MCF 10A (cell line): ENCODE measurements around the gene TCF12. TPM values are rescaled to one million over a fixed set of nuclear protein-coding genes. Genes with fewer than 3 reads are reported as not detected.

Source experiments
- BruUV-seq: library from RNA; stranded (reverse); fragments of 400-500 nt; replicated peaks from 2 replicates; lab custom pipeline; 2021; lab: Mats Ljungman, UMichigan
- CTCF ChIA-PET: fragments of 300-600 bp; sonication (Branson Sonifier 250); formaldehyde crosslinking; extraction: SDS; loops from one replicate; lab custom pipeline; 2021; ENCODE audit warnings: antibody characterized with exemption, inconsistent platforms; lab: Yijun Ruan, JAX
- POLR2A ChIA-PET: fragments of 300-600, 350-650 bp; sonication (Branson Sonifier 250); formaldehyde crosslinking; extraction: SDS; loops from one replicate; lab custom pipeline; 2020; ENCODE audit warnings: antibody characterized with exemption, inconsistent platforms; lab: Yijun Ruan, JAX
- DNase-seq: peaks from one replicate; pipeline ENCODE4 v3.0.0-alpha.2; 2018; ENCODE audit not compliant: unreplicated experiment
- H3K27ac Mint-ChIP-seq: one replicate; pipeline ENCODE4 v1.8.0; 2022; ENCODE audit warnings: mild to moderate bottlenecking, low read depth, mixed read lengths; ENCODE audit not compliant: unreplicated experiment
- H3K27me3 Mint-ChIP-seq: one replicate; pipeline ENCODE4 v1.8.0; 2022; ENCODE audit warnings: mixed read lengths; ENCODE audit not compliant: insufficient read depth, unreplicated experiment
- H3K36me3 Mint-ChIP-seq: one replicate; pipeline ENCODE4 v1.8.0; 2022; ENCODE audit warnings: mild to moderate bottlenecking, moderate library complexity, mixed read lengths; ENCODE audit not compliant: insufficient read depth, unreplicated experiment
- H3K4me1 Mint-ChIP-seq: one replicate; pipeline ENCODE4 v1.8.0; 2022; ENCODE audit warnings: mixed read lengths; ENCODE audit not compliant: insufficient read depth, unreplicated experiment
- H3K4me3 Mint-ChIP-seq: one replicate; pipeline ENCODE4 v1.8.0; 2022; ENCODE audit warnings: mild to moderate bottlenecking, moderate library complexity, mixed read lengths; ENCODE audit not compliant: unreplicated experiment
- H3K9me3 Mint-ChIP-seq: one replicate; pipeline ENCODE4 v1.8.0; 2022; ENCODE audit warnings: mixed read lengths; ENCODE audit not compliant: unreplicated experiment
- CTCF ChIP-seq: fragments of 200-600 bp; IDR thresholded peaks from one replicate; pipeline ENCODE4 v1.8.0; 2022; ENCODE audit warnings: antibody characterized with exemption, mild to moderate bottlenecking; ENCODE audit not compliant: unreplicated experiment
- intact Hi-C: fragments of 100-400 bp; cut with micrococcal nuclease; formaldehyde crosslinking; loops from 2 replicates; pipeline ENCODE4 v1.14.1; 2022
- total RNA-seq: library from RNA; stranded (reverse); gene quantifications from 2 replicates; pipeline ENCODE4 v1.2.3, GENCODE V29; 2022

TCF12 gene
- total RNA-seq, 1 experiment from 2014 or later = 140 TPM

GRCh38 chr15:57079931-57080620 lies 161.6 kb downstream of the TCF12 start:
- Mint-ChIP-seq H3K27me3 (no peaks in the 10 kb centered on the region), H3K27ac (no peak overlapping the region), H3K4me1 (peaks cover 6% of the 10 kb centered on the region), H3K9me3 (no peaks in the 10 kb centered on the region), H3K36me3 (no peaks in the 10 kb centered on the region), H3K4me3 (no peak overlapping the region)
- ChIA-PET CTCF (interaction anchor here (0.6 kb wide), 2 partner anchors 15 to 578 kb away, joined by 3 read pairs; no protein-coding TSS in a partner anchor), POLR2A (interaction anchor here (0.5 kb wide), 1 partner anchor 54 kb away, joined by 3 read pairs; no protein-coding TSS in a partner anchor)
- no TSS peak for BruUV-seq
- DNase-seq = no peak
- TF ChIP-seq CTCF = no peak
- intact Hi-C loops = no loop called here

GRCh38 chr15:57082054-57082728 lies 163.7 kb downstream of the TCF12 start:
- Mint-ChIP-seq H3K4me1 (peaks cover 7% of the 10 kb centered on the region), H3K9me3 (no peaks in the 10 kb centered on the region), H3K27me3 (no peaks in the 10 kb centered on the region), H3K4me3 (no peak overlapping the region), H3K36me3 (no peaks in the 10 kb centered on the region), H3K27ac (no peak overlapping the region)
- BruUV-seq = no TSS peak
- no peak for TF ChIP-seq CTCF
- intact Hi-C loops = no loop called here
- ChIA-PET POLR2A (interaction anchor here (0.5 kb wide), 1 partner anchor 1014 kb away, joined by 3 read pairs; no protein-coding TSS in a partner anchor), CTCF (no interaction called here)
- no peak for DNase-seq

GRCh38 chr15:57084192-57084591 lies 165.7 kb downstream of the TCF12 start:
- Mint-ChIP-seq H3K27ac (no peak overlapping the region), H3K27me3 (no peaks in the 10 kb centered on the region), H3K36me3 (no peaks in the 10 kb centered on the region), H3K4me1 (peaks cover 7% of the 10 kb centered on the region), H3K4me3 (no peak overlapping the region), H3K9me3 (no peaks in the 10 kb centered on the region)
- POLR2A ChIA-PET = interaction anchor here (0.9 to 1.0 kb wide), 2 partner anchors 10 to 52 kb away, joined by 3 to 4 read pairs; no protein-coding TSS in a partner anchor
- CTCF ChIA-PET = no interaction called here
- TF ChIP-seq CTCF = no peak
- no peak for DNase-seq
- no TSS peak for BruUV-seq
- intact Hi-C loops = no loop called here

GRCh38 chr15:57085267-57085666 lies 166.8 kb downstream of the TCF12 start:
- Mint-ChIP-seq H3K4me1 (peaks cover 7% of the 10 kb centered on the region), H3K9me3 (no peaks in the 10 kb centered on the region), H3K4me3 (no peak overlapping the region), H3K36me3 (no peaks in the 10 kb centered on the region), H3K27ac (no peak overlapping the region), H3K27me3 (no peaks in the 10 kb centered on the region)
- CTCF ChIA-PET = no interaction called here
- no peak for DNase-seq
- POLR2A ChIA-PET = interaction anchor here (0.9 to 1.0 kb wide), 3 partner anchors 11 to 121 kb away, joined by 3 to 4 read pairs (median 3); no protein-coding TSS in a partner anchor
- no TSS peak for BruUV-seq
- intact Hi-C loops = no loop called here
- no peak for TF ChIP-seq CTCF
